ENCODE measurements around the gene FBXL13. TPM values are rescaled to one million over a fixed set of nuclear protein-coding genes. Genes with fewer than 3 reads are reported as not detected.

FBXL13 gene
- total RNA-seq, 1 donor from 2014 or later, result 2.1 TPM

GRCh38 chr7:102953406-102953805 is 121.2 kb downstream of the FBXL13 start:
- DNase-seq (ENCODE audit: low read depth, low spot score), result no peak
- H3K27me3 Mint-ChIP-seq (ENCODE audit: low read depth), result no peaks in the 10 kb centered on the region
- no peaks in the 10 kb centered on the region for H3K4me1 Mint-ChIP-seq
- TF ChIP-seq CTCF (conservative IDR thresholded peaks at IDR 0.05), result no peak
- H3K36me3 Mint-ChIP-seq (ENCODE audit: low read depth), result peaks cover 42% of the 10 kb centered on the region
- H3K4me3 Mint-ChIP-seq, result no peak overlapping the region
- H3K27ac Mint-ChIP-seq (ENCODE audit: unreplicated experiment), result no peak overlapping the region
- H3K9me3 Mint-ChIP-seq, result peaks cover 19% of the 10 kb centered on the region

GRCh38 chr7:102951839-102952238 is 122.8 kb downstream of the FBXL13 start:
- H3K36me3 Mint-ChIP-seq (ENCODE audit: low read depth), result peaks cover 34% of the 10 kb centered on the region
- H3K4me3 Mint-ChIP-seq, result no peak overlapping the region
- TF ChIP-seq CTCF (conservative IDR thresholded peaks at IDR 0.05), result no peak

GRCh38 chr7:102944241-102944640 is 130.4 kb downstream of the FBXL13 start:
- Mint-ChIP-seq H3K9me3 (no peaks in the 10 kb centered on the region), H3K27ac (ENCODE audit: unreplicated experiment) (no peak overlapping the region), H3K36me3 (ENCODE audit: low read depth) (peaks cover 5% of the 10 kb centered on the region), H3K4me3 (no peak overlapping the region), H3K4me1 (peaks cover 3% of the 10 kb centered on the region), H3K27me3 (ENCODE audit: low read depth) (no peaks in the 10 kb centered on the region)
- no peak for TF ChIP-seq CTCF (conservative IDR thresholded peaks at IDR 0.05)
- no peak for DNase-seq (ENCODE audit: low read depth, low spot score)

More at GRCh38 chr7:102951839-102952238, 122.8 kb downstream of the FBXL13 start:
- Mint-ChIP-seq H3K4me1 (no peaks in the 10 kb centered on the region), H3K9me3 (peaks cover 17% of the 10 kb centered on the region), H3K27me3 (ENCODE audit: low read depth) (no peaks in the 10 kb centered on the region), H3K27ac (ENCODE audit: unreplicated experiment) (no peak overlapping the region)
- no peak for DNase-seq (ENCODE audit: low read depth, low spot score)

- H3K4me1 Mint-ChIP-seq, result peaks cover 3% of the 10 kb centered on the region
- H3K27ac Mint-ChIP-seq (ENCODE audit: unreplicated experiment), result no peak overlapping the region
- no peak for TF ChIP-seq CTCF (conservative IDR thresholded peaks at IDR 0.05)
- peaks cover 5% of the 10 kb centered on the region for H3K36me3 Mint-ChIP-seq (ENCODE audit: low read depth)
- H3K27me3 Mint-ChIP-seq (ENCODE audit: low read depth), result no peaks in the 10 kb centered on the region
- H3K9me3 Mint-ChIP-seq, result no peaks in the 10 kb centered on the region
- no peak for DNase-seq (ENCODE audit: low read depth, low spot score)
- H3K4me3 Mint-ChIP-seq, result no peak overlapping the region
Measured at GRCh38 chr7:102943423-102944169, 131.0 kb downstream of the FBXL13 start.

GRCh38 chr7:102942868-102943267 is 131.7 kb downstream of the FBXL13 start:
- H3K4me3 Mint-ChIP-seq, result no peak overlapping the region
- no peak for DNase-seq (ENCODE audit: low read depth, low spot score)
- peaks cover 5% of the 10 kb centered on the region for H3K36me3 Mint-ChIP-seq (ENCODE audit: low read depth)
- H3K27ac Mint-ChIP-seq (ENCODE audit: unreplicated experiment), result no peak overlapping the region
- TF ChIP-seq CTCF (conservative IDR thresholded peaks at IDR 0.05), result no peak
- no peaks in the 10 kb centered on the region for H3K27me3 Mint-ChIP-seq (ENCODE audit: low read depth)
- H3K4me1 Mint-ChIP-seq, result peaks cover 3% of the 10 kb centered on the region
- H3K9me3 Mint-ChIP-seq, result no peaks in the 10 kb centered on the region
